ENCODE data around the gene FBXO11.

DNA sequence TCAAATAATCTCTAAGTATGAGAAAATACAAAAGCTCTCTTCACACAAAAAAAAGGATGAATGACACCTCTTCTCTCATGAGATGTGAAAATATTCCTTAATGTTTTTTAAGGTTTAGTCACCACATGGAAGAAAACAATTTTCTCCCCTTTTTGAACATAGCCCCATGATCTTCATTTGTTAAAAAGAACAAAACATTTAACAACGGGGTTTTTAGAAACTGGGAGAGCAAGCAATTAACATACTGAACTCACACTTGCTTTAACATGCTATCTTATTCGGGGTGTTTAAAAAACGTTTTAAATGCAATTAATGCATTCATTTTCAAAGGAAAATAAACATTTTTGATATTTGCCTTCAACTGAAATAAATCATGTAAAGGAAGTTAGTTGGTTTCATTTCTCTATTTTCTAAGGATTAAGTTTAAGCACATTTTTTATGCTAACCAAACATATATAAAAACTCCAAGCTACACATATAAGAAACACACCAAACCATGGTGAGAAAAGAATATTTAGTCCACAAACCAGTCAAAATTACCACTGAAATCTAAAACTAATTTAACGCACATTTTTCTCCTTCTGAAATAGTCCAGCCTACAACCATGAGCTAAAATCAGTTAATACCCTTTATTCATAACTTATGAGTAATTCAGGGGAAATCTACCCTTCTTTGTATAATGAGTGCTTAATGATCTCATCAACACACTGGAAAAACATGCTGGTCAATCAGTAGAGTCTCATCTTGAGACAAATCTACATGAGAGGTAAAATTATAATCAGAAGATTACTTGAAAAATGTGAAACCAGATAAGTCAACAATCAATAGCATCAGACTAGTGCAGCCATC, 8.2 kb downstream of the FBXO11 start:
- TF ChIP-seq CTCF (conservative IDR thresholded peaks at IDR 0.05; ENCODE audit: low read depth, low read length) (no peak), NFE2L2 (IDR thresholded peaks at IDR 0.05; ENCODE audit: low read depth, low read length) (no peak), CEBPB (IDR thresholded peaks at IDR 0.05; ENCODE audit: low read depth, low read length) (no peak), BHLHE40 (IDR thresholded peaks at IDR 0.05; ENCODE audit: low read depth, low read length) (no peak), RFX5 (IDR thresholded peaks at IDR 0.05; ENCODE audit: low read depth, low read length) (no peak), POLR2A (IDR thresholded peaks at IDR 0.05; ENCODE audit: low read depth, low read length) (no peak), MAZ (IDR thresholded peaks at IDR 0.05; ENCODE audit: borderline replicate concordance, low read depth, low read length) (no peak), SMC3 (IDR thresholded peaks at IDR 0.05; ENCODE audit: low read depth, low read length) (no peak), RAD21 (IDR thresholded peaks at IDR 0.05; ENCODE audit: low read length) (no peak), USF2 (IDR thresholded peaks at IDR 0.05; ENCODE audit: low read depth, low read length) (no peak)
